ENCODE measurements around the gene IQSEC1.

DNA sequence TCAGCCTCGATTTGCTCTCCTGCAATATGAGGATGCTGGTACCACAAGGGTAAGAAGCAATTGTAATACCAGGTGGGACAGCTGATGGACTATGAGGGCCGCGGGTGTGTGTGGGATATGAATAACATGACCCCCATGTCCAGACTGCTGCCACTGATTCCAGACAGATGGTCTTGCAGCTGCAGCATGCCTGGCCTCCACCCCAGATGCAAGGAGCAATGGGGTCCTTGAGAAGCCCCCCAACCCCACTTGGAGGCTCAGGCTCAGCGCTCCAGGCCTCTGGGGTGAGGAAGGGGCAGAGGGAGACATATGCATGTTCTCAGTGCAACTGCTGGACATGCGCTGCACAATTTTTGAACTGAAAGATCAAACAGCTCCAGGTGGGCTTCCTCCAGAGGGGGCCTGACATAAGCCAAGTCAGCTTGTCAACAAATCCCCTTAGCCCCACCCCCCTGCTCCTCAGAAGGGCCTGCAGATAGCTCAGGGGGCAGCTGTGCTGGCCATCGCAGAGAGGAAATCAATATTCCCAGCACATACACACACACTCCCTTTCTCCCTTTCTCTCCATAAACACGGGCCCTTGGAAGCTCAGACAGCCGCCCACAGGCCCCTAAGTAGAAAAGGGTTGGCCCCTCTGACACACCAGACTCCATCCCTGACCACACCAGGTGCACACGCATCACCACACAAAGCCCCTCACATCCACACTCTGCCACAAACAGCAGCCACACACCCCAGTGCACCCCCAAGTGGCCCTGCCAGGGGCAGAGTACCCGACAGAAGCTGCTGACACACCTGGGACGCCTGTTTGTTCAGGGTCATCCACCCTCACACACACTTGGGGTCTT lies 107.0 kb downstream of the IQSEC1 start:
- TF ChIP-seq CTCF (IDR thresholded peaks at IDR 0.05; ENCODE audit: insufficient read depth, low read depth, low read length), result no peak
- no peak for TF ChIP-seq EZH2 (IDR thresholded peaks at IDR 0.05; ENCODE audit: insufficient read depth, low read length)
